ENCODE data around the gene RAB11B. TPM values are rescaled to one million over a fixed set of nuclear protein-coding genes. Genes with fewer than 3 reads are reported as not detected.

Gene RAB11B
- total and polyA plus RNA-seq, 2 of the 13 experiments (the other 11 are each of a cell fraction or from before 2014, with no cell fraction given), result 6.0 to 28.4 TPM

DNA sequence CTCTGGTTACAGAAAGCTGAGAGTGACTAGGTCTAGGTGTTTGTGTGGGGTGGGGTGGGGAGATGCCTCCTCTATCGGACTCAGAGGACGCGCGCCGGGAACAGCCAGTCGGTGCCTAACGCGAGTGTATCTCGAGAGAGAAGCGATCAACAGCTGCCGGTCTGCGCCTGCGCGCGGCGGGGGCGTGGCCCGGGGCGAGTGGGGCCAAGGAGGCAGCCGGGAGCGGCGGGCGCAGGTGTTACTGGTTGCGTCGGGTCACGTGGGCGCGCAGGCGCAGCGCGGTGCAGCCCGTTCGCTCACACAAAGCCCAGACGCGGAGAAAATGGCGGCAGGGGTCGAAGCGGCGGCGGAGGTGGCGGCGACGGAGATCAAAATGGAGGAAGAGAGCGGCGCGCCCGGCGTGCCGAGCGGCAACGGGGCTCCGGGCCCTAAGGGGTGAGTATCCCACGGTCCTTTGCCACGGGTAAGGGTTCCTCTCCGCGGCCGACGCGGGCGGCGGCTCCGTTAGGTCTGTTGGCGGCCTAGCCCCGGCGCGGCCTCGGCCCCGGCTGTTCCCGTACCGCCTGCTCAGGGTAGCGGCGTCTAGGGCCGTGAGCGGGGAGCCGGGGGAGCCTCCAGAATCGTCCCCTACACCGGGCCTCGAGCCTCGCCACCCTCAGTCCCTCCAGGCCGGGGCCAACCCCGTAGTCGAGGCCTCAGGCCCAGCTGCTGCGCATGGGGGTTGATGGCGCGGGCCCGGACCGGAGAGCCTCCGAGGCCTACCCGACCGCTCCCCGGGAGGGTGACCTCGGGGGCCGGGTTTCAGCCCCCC is 54.7 kb downstream of the RAB11B start, which contains the start of gene HNRNPM (continued):
- TF ChIP-seq HES4 (CRISPR knock-in tag; IDR thresholded peaks at IDR 0.05; ENCODE audit: borderline replicate concordance), result peak; percentile 85
- TF ChIP-seq MEF2D (CRISPR knock-in tag; IDR thresholded peaks at IDR 0.05), result no peak; the same call in 1 of the 2 replicates
- TF ChIP-seq ZNF672 (CRISPR knock-in tag; IDR thresholded peaks at IDR 0.05), result no peak
- TF ChIP-seq RAD51 (IDR thresholded peaks at IDR 0.05; ENCODE audit: borderline replicate concordance), result peak; percentile 91
- no peak for TF ChIP-seq GPBP1L1 (CRISPR knock-in tag; IDR thresholded peaks at IDR 0.05)
- no peak for TF ChIP-seq NR2F6 (IDR thresholded peaks at IDR 0.05)
- TF ChIP-seq NR2F6 (CRISPR knock-in tag; IDR thresholded peaks at IDR 0.05), result no peak
- TF ChIP-seq ZNF75D (CRISPR knock-in tag; IDR thresholded peaks at IDR 0.05; ENCODE audit: borderline replicate concordance), result no peak
- TF ChIP-seq ZNF576 (CRISPR knock-in tag; IDR thresholded peaks at IDR 0.05), result no peak
- peak; percentile 80; the same call in 1 of the 2 replicates for TF ChIP-seq ZNF737 (CRISPR knock-in tag; IDR thresholded peaks at IDR 0.05; ENCODE audit: borderline replicate concordance)
- TF ChIP-seq ZNF230 (CRISPR knock-in tag; IDR thresholded peaks at IDR 0.05), result no peak; the same call in 1 of the 2 replicates
- TF ChIP-seq ONECUT2 (CRISPR knock-in tag; IDR thresholded peaks at IDR 0.05), result no peak; the same call in 1 of the 2 replicates
- no peak for TF ChIP-seq ZNF101 (CRISPR knock-in tag; IDR thresholded peaks at IDR 0.05; ENCODE audit: borderline replicate concordance, low read depth)
- no peak for TF ChIP-seq RFX3 (CRISPR knock-in tag; IDR thresholded peaks at IDR 0.05)
- TF ChIP-seq KIAA2018 (CRISPR knock-in tag; IDR thresholded peaks at IDR 0.05; ENCODE audit: borderline replicate concordance), result no peak
- no peak for TF ChIP-seq ATF7 (IDR thresholded peaks at IDR 0.05)
- TF ChIP-seq ATF7 (CRISPR knock-in tag; IDR thresholded peaks at IDR 0.05), result no peak
- peak; percentile 60 for TF ChIP-seq GLI4 (CRISPR knock-in tag; IDR thresholded peaks at IDR 0.05; ENCODE audit: borderline replicate concordance)
- peak; percentile 30; the same call in 1 of the 2 replicates for TF ChIP-seq TBX3 (IDR thresholded peaks at IDR 0.05; ENCODE audit: borderline replicate concordance)
- TF ChIP-seq SUZ12 (IDR thresholded peaks at IDR 0.05; ENCODE audit: low read depth, low read length), result no peak
